Measurements from ENCODE around the gene ELMOD1.

GRCh38 chr11:107567739-107568335 lies 23.1 kb upstream of the ELMOD1 start:
- TF ChIP-seq CTCF (IDR thresholded peaks at IDR 0.05), result no peak
- TF ChIP-seq POLR2A (IDR thresholded peaks at IDR 0.05), result no peak

Data from thyroid gland (tissue), 4 donors.